T-helper 17 cell (primary cell): Measurements from ENCODE around the gene KANK3. TPM values are rescaled to one million over a fixed set of nuclear protein-coding genes. Genes with fewer than 3 reads are reported as not detected.

Experiments used
- total RNA-seq, 4 donors: library from RNA in 2 of 4; stranded (reverse) in 2 of 4; gene quantifications; one replicate each; pipeline ENCODE4 v1.2.3 and lab custom pipeline; 2022 to 2026

Gene KANK3
- total RNA-seq, 2 donors from 2014 or later = 2.6 to 2.9 TPM

Other genes with a start within 250 kb of the KANK3 start
- not detected for gene FBN3, start 193.7 kb downstream of the KANK3 start, total RNA-seq
- gene CERS4, start 133.9 kb downstream of the KANK3 start, total RNA-seq = 10 to 100 TPM; 12.2 to 22.1 TPM
- 10 to 100 TPM; 21.1 to 27.4 TPM for gene CD320, start 34.9 kb downstream of the KANK3 start, total RNA-seq
- 10 to 100 TPM; 24.4 to 31.9 TPM for gene NDUFA7, start 21.9 kb downstream of the KANK3 start, total RNA-seq
- gene RPS28, start 21.8 kb downstream of the KANK3 start, total RNA-seq = 1,000 to 10,000 TPM; 3,190 to 3,198 TPM
- gene ANGPTL4, start 20.9 kb upstream of the KANK3 start, total RNA-seq = not detected
- gene RAB11B, start 47.1 kb upstream of the KANK3 start, total RNA-seq = 10 to 100 TPM; 81.6 to 90.1 TPM
- gene MARCHF2, start 70.0 kb upstream of the KANK3 start, total RNA-seq = 100 to 1,000 TPM in 1 of 2 donors, 10 to 100 TPM in 1; 26.9 to 108 TPM
- 100 to 1,000 TPM; 248 to 259 TPM for gene HNRNPM, start 101.7 kb upstream of the KANK3 start, total RNA-seq
- 1 to 10 TPM; 5.2 to 7.4 TPM for gene PRAM1, start 159.4 kb upstream of the KANK3 start, total RNA-seq
- gene ZNF414, start 170.9 kb upstream of the KANK3 start, total RNA-seq = 10 to 100 TPM; 45.1 to 46.2 TPM
- 100 to 1,000 TPM; 270 to 305 TPM for gene MYO1F, start 234.2 kb upstream of the KANK3 start, total RNA-seq